B cell (primary cell): ENCODE measurements around the gene NKX2-3. TPM values are rescaled to one million over a fixed set of nuclear protein-coding genes. Genes with fewer than 3 reads are reported as not detected.

Experiments used
- ATAC-seq: fragments of 200-7000 bp; cut with Tn5 transposase; one replicate; pipeline ENCODE4 v1.10.0; 2021; ENCODE audit warnings: low read depth, mild to moderate bottlenecking, moderate number of reproducible peaks, moderate library complexity
- CTCF ChIA-PET: fragments of 350-600 bp; sonication (Branson Sonifier 250); formaldehyde crosslinking; loops from one replicate; lab custom pipeline; 2021; ENCODE audit warnings: antibody characterized with exemption, inconsistent platforms; lab: Charles Lee
- POLR2A ChIA-PET: fragments of 350-600 bp; sonication (Branson Sonifier 250); formaldehyde crosslinking; loops from one replicate; lab custom pipeline; 2021; ENCODE audit warnings: antibody characterized with exemption; lab: Charles Lee
- DNase-seq: peaks from one replicate; pipeline ENCODE4 v3.0.0; 2013
- H2AFZ ChIP-seq: 2 replicates; pipeline ENCODE4 v1.6.1; 2012; ENCODE audit warnings: mild to moderate bottlenecking, low read depth, low read length; ENCODE audit not compliant: insufficient read depth, poor library complexity, severe bottlenecking
- H3K27ac ChIP-seq, 2 donors: 1 replicate in 1 of 2; 2 replicates in 1 of 2; pipeline ENCODE4 v1.5.1; 2012 to 2013; ENCODE audit warnings: low read length in 2 of 2, mild to moderate bottlenecking in 2 of 2, moderate library complexity in 1 of 2
- H3K27me3 ChIP-seq, 4 experiments: fragments of 200-600 bp in 1 of 4; sonication (generic) in 1 of 4; replicated peaks in 1 of 4; 1 replicate in 2 of 4; 2 replicates in 2 of 4; pipeline versions ENCODE4 v1.6.1 to v1.7.0; 2013 to 2016; ENCODE audit warnings: low read length in 3 of 4, mild to moderate bottlenecking in 2 of 4, mixed read lengths in 1 of 4, moderate library complexity in 1 of 4; ENCODE audit not compliant: insufficient read depth in 4 of 4, control insufficient read depth in 3 of 4; ENCODE audit errors: control extremely low read depth in 1 of 4
- H3K36me3 ChIP-seq, 2 experiments: replicated peaks in 1 of 2; 1 replicate in 1 of 2; 2 replicates in 1 of 2; pipeline versions ENCODE4 v1.6.1 to v1.7.1; 2013; ENCODE audit warnings: low read length in 1 of 2; ENCODE audit not compliant: insufficient read depth in 2 of 2, control insufficient read depth in 1 of 2; ENCODE audit errors: control extremely low read depth in 1 of 2, extremely low read depth in 1 of 2
- H3K4me1 ChIP-seq, 2 donors: fragments of 200-600 bp in 1 of 2; sonication (generic) in 1 of 2; 1 replicate in 1 of 2; 2 replicates in 1 of 2; pipeline versions ENCODE4 v1.5.1 to v1.6.1; 2013 to 2017; ENCODE audit warnings: low read length in 2 of 2; ENCODE audit not compliant: control insufficient read depth in 2 of 2, insufficient read depth in 2 of 2
- H3K4me2 ChIP-seq: replicated peaks from 2 replicates; pipeline ENCODE3; 2012; ENCODE audit warnings: mild to moderate bottlenecking, low read depth, low read length; ENCODE audit not compliant: poor library complexity, severe bottlenecking
- H3K4me3 ChIP-seq, 5 experiments: fragments of 200-600 bp in 1 of 5; sonication (generic) in 1 of 5; 1 replicate in 3 of 5; 2 replicates in 2 of 5; pipeline versions ENCODE4 v1.5.1 to v1.7.0; 2011 to 2016; ENCODE audit warnings: low read length in 4 of 5, mild to moderate bottlenecking in 4 of 5, low read depth in 2 of 5, control low read depth in 1 of 5, moderate library complexity in 1 of 5; ENCODE audit not compliant: insufficient read depth in 1 of 5; ENCODE audit errors: control extremely low read depth in 1 of 5, extremely low read depth in 1 of 5
- H3K79me2 ChIP-seq: fragments of 200-600 bp; sonication (generic); one replicate; pipeline ENCODE4 v1.6.0; 2016; ENCODE audit warnings: low read length; ENCODE audit not compliant: control insufficient read depth, insufficient read depth
- H3K9ac ChIP-seq: fragments of 200-600 bp; sonication (generic); 2 replicates; pipeline ENCODE4 v1.6.1; 2017; ENCODE audit warnings: mild to moderate bottlenecking, low read length, moderate library complexity
- H3K9me3 ChIP-seq, 3 donors: one replicate each; pipeline versions ENCODE4 v1.6.1 to v1.7.1; 2013; ENCODE audit warnings: low read length in 2 of 3; ENCODE audit not compliant: control insufficient read depth in 2 of 3, insufficient read depth in 1 of 3; ENCODE audit errors: control extremely low read depth in 1 of 3
- H4K20me1 ChIP-seq: 2 replicates; pipeline ENCODE4 v1.6.0; 2012; ENCODE audit warnings: mild to moderate bottlenecking, low read length; ENCODE audit not compliant: insufficient read depth, control insufficient read depth, poor library complexity, severe bottlenecking
- H3K27ac Mint-ChIP-seq: one replicate; pipeline ENCODE4 v1.8.0; 2021; ENCODE audit warnings: mixed read lengths
- H3K27me3 Mint-ChIP-seq: one replicate; pipeline ENCODE4 v1.8.0; 2021; ENCODE audit warnings: mixed read lengths
- H3K4me1 Mint-ChIP-seq: one replicate; pipeline ENCODE4 v1.8.0; 2021; ENCODE audit warnings: mixed read lengths
- H3K4me3 Mint-ChIP-seq: one replicate; pipeline ENCODE4 v1.8.0; 2021; ENCODE audit warnings: mixed read lengths
- H3K9me3 Mint-ChIP-seq: one replicate; pipeline ENCODE4 v1.8.0; 2022; ENCODE audit warnings: mixed read lengths; ENCODE audit not compliant: insufficient read depth
- EZH2 ChIP-seq: IDR thresholded peaks from 2 replicates; pipeline ENCODE4 v1.6.1; 2012; ENCODE audit warnings: borderline replicate concordance, low read depth, mild to moderate bottlenecking, moderate library complexity, low read length; ENCODE audit not compliant: insufficient read depth, poor library complexity, severe bottlenecking
- WGBS: methylation state at CpG from one replicate; pipeline ENCODE4 v1.1.5; 2013; ENCODE audit warnings: missing lambda C conversion rate; ENCODE audit not compliant: insufficient coverage; 5-methylcytosine and 5-hydroxymethylcytosine counted together
- intact Hi-C: fragments of 100-400 bp; cut with micrococcal nuclease; formaldehyde crosslinking; loops from one replicate; pipeline ENCODE4 v1.10.0; 2022
- polyA plus RNA-seq: library from polyadenylated mRNA; depleted of rRNA; stranded (reverse); fragments of >200 nt; gene quantifications from 2 replicates; pipeline ENCODE4 v1.2.3, GENCODE V29; 2012
- total RNA-seq, 2 donors: library from RNA; stranded (reverse); fragments of 120-200 nt in 1 of 2; gene quantifications; 1 replicate in 1 of 2; 2 replicates in 1 of 2; pipeline versions ENCODE4 v1.2.3 to v1.2.4, GENCODE V29; 2013 to 2022
- TF ChIP-seq, protein P1 (sequence below): fragments of 200-600 bp; IDR thresholded peaks from one replicate; pipeline ENCODE4 v1.8.0; 2022; ENCODE audit warnings: antibody characterized with exemption, mild to moderate bottlenecking

NKX2-3 gene
- total and polyA plus RNA-seq, 2 donors (not counting 1 experiment from before 2014, with no cell fraction given), result not detected

- H3K4me1 ChIP-seq, result peaks cover 75 to 80% of the 10 kb centered on the region in 2 donors
- ATAC-seq, result no peak
- CTCF ChIA-PET, result interaction anchor here (1.2 kb wide), 2 partner anchors 8 to 26 kb away, joined by 3 to 4 read pairs; no protein-coding TSS in a partner anchor
- H3K9ac ChIP-seq, result peak overlapping the region; percentile 56
- no peak overlapping the region for H3K27ac ChIP-seq
- H3K4me3 Mint-ChIP-seq, result peak overlapping the region; percentile 86
- 5% methylated on average over 18 of the region's 26 CpGs for WGBS
- no peak for TF ChIP-seq EZH2
- TF ChIP-seq, protein P1, sequence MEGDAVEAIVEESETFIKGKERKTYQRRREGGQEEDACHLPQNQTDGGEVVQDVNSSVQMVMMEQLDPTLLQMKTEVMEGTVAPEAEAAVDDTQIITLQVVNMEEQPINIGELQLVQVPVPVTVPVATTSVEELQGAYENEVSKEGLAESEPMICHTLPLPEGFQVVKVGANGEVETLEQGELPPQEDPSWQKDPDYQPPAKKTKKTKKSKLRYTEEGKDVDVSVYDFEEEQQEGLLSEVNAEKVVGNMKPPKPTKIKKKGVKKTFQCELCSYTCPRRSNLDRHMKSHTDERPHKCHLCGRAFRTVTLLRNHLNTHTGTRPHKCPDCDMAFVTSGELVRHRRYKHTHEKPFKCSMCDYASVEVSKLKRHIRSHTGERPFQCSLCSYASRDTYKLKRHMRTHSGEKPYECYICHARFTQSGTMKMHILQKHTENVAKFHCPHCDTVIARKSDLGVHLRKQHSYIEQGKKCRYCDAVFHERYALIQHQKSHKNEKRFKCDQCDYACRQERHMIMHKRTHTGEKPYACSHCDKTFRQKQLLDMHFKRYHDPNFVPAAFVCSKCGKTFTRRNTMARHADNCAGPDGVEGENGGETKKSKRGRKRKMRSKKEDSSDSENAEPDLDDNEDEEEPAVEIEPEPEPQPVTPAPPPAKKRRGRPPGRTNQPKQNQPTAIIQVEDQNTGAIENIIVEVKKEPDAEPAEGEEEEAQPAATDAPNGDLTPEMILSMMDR, result no peak
- peak overlapping the region; percentile 50 for H2AFZ ChIP-seq
- peak; percentile 54 for DNase-seq
- H3K27me3 Mint-ChIP-seq, result peaks cover 87% of the 10 kb centered on the region
- POLR2A ChIA-PET, result no interaction called here
- H3K27ac Mint-ChIP-seq, result peak overlapping the region; percentile 63
- no peaks in the 10 kb centered on the region for H3K9me3 Mint-ChIP-seq
- no peaks in the 10 kb centered on the region for H3K36me3 ChIP-seq
- H3K79me2 ChIP-seq, result no peaks in the 10 kb centered on the region
- H3K27me3 ChIP-seq, result peaks cover 0 to 96% (median 80%) of the 10 kb centered on the region in 4 experiments
- intact Hi-C loops, result loop anchor here (5.0 kb wide), 1 partner anchor 302 kb away; no protein-coding TSS in a partner anchor
- H3K4me3 ChIP-seq, result peak overlapping the region in 4 of 5 experiments; percentile 21 to 59 (median 46)
- peaks cover 66% of the 10 kb centered on the region for H3K4me1 Mint-ChIP-seq
- H4K20me1 ChIP-seq, result no peaks in the 10 kb centered on the region
- H3K9me3 ChIP-seq, result peaks cover 0 to 80% (median 13%) of the 10 kb centered on the region in 3 donors
- H3K4me2 ChIP-seq, result peak overlapping the region; percentile 86
These were observed 1.8 kb downstream of the NKX2-3 start for GRCh38 chr10:99534450-99534938.
